ENCODE results near the gene TMCC3.
"Not testable (repeated sequence)": the region's sequence is repeated elsewhere in the genome, so short reads cannot be mapped to it uniquely, and the experiment has no call there.

Gene TMCC3

GRCh38 chr12:94599189-94599588 lies 51.2 kb downstream of the TMCC3 start:
- no peak for DNase-seq (ENCODE audit: low read depth)

- DNase-seq (ENCODE audit: low read depth), result no peak
Measured at GRCh38 chr12:94597268-94597667, 53.1 kb downstream of the TMCC3 start.

- no peak for DNase-seq (ENCODE audit: low read depth)
Measured at GRCh38 chr12:94596596-94596995, 53.8 kb downstream of the TMCC3 start.

- DNase-seq (ENCODE audit: low read depth), result no peak
Measured at GRCh38 chr12:94595152-94595551, 55.2 kb downstream of the TMCC3 start.

- DNase-seq (ENCODE audit: low read depth), result no peak
Measured at GRCh38 chr12:94594443-94594825, 55.9 kb downstream of the TMCC3 start.

- DNase-seq (ENCODE audit: low read depth), result no peak
Measured at GRCh38 chr12:94593822-94594442, 56.4 kb downstream of the TMCC3 start.

GRCh38 chr12:94592723-94593122 lies 57.6 kb downstream of the TMCC3 start:
- DNase-seq (ENCODE audit: low read depth), result not testable (repeated sequence)

GRCh38 chr12:94592080-94592479 lies 58.3 kb downstream of the TMCC3 start:
- DNase-seq (ENCODE audit: low read depth), result no peak

- DNase-seq (ENCODE audit: low read depth), result no peak
Measured at GRCh38 chr12:94590428-94590827, 59.9 kb downstream of the TMCC3 start.

GRCh38 chr12:94589591-94590001 lies 60.8 kb downstream of the TMCC3 start:
- no peak for DNase-seq (ENCODE audit: low read depth)

GRCh38 chr12:94588346-94588745 lies 62.0 kb downstream of the TMCC3 start:
- DNase-seq (ENCODE audit: low read depth), result no peak

GRCh38 chr12:94587266-94588241 lies 62.8 kb downstream of the TMCC3 start:
- no peak for DNase-seq (ENCODE audit: low read depth)

- DNase-seq (ENCODE audit: low read depth), result no peak
Measured at GRCh38 chr12:94586589-94587259, 63.6 kb downstream of the TMCC3 start.

GRCh38 chr12:94585626-94586025 lies 64.7 kb downstream of the TMCC3 start:
- DNase-seq (ENCODE audit: low read depth), result no peak

- DNase-seq (ENCODE audit: low read depth), result no peak
Measured at GRCh38 chr12:94584377-94584776, 66.0 kb downstream of the TMCC3 start.

GRCh38 chr12:94582591-94582990 lies 67.8 kb downstream of the TMCC3 start:
- DNase-seq (ENCODE audit: low read depth), result no peak

GRCh38 chr12:94575645-94576403 lies 74.5 kb downstream of the TMCC3 start:
- no peak for DNase-seq (ENCODE audit: low read depth)

GRCh38 chr12:94575024-94575423 lies 75.3 kb downstream of the TMCC3 start:
- no peak for DNase-seq (ENCODE audit: low read depth)

- DNase-seq (ENCODE audit: low read depth), result peak; percentile 15
Measured at GRCh38 chr12:94571556-94571955, 78.8 kb downstream of the TMCC3 start.

- DNase-seq (ENCODE audit: low read depth), result peak; percentile 47
Measured at GRCh38 chr12:94570161-94570560, 80.2 kb downstream of the TMCC3 start.

GRCh38 chr12:94567761-94568160 lies 82.6 kb downstream of the TMCC3 start:
- no peak for DNase-seq (ENCODE audit: low read depth)

- no peak for DNase-seq (ENCODE audit: low read depth)
Measured at GRCh38 chr12:94566345-94566744, 84.0 kb downstream of the TMCC3 start.

Measured in HS-5 (cell line).